ENCODE measurements around the gene VTI1A. TPM values are rescaled to one million over a fixed set of nuclear protein-coding genes. Genes with fewer than 3 reads are reported as not detected.
A peak's percentile ranks its signal among the peaks of the same experiment; 100 is the strongest.

VTI1A gene
- total and polyA plus RNA-seq, 2 of the 13 experiments (the other 11 are each of a cell fraction or from before 2014, with no cell fraction given) = 11.7 to 32.7 TPM

GRCh38 chr10:112564337-112564736 is 117.3 kb downstream of the VTI1A start (continued):
- TF ChIP-seq ZNF557 (CRISPR knock-in tag; IDR thresholded peaks at IDR 0.05) = no peak
- TF ChIP-seq GZF1 (CRISPR knock-in tag; IDR thresholded peaks at IDR 0.05) = no peak
- TF ChIP-seq, protein P1, sequence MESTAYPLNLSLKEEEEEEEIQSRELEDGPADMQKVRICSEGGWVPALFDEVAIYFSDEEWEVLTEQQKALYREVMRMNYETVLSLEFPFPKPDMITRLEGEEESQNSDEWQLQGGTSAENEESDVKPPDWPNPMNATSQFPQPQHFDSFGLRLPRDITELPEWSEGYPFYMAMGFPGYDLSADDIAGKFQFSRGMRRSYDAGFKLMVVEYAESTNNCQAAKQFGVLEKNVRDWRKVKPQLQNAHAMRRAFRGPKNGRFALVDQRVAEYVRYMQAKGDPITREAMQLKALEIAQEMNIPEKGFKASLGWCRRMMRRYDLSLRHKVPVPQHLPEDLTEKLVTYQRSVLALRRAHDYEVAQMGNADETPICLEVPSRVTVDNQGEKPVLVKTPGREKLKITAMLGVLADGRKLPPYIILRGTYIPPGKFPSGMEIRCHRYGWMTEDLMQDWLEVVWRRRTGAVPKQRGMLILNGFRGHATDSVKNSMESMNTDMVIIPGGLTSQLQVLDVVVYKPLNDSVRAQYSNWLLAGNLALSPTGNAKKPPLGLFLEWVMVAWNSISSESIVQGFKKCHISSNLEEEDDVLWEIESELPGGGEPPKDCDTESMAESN (CRISPR knock-in tag; conservative IDR thresholded peaks at IDR 0.05) = no peak
- TF ChIP-seq SMAD3 (CRISPR knock-in tag; IDR thresholded peaks at IDR 0.05) = peak; percentile 17; the same call in 1 of the 2 replicates
- TF ChIP-seq ZNF749 (CRISPR knock-in tag; IDR thresholded peaks at IDR 0.05; ENCODE audit: borderline replicate concordance) = no peak
- no peak for TF ChIP-seq ZNF367 (CRISPR knock-in tag; IDR thresholded peaks at IDR 0.05; ENCODE audit: borderline replicate concordance)
- TF ChIP-seq ZNF263 (CRISPR knock-in tag; IDR thresholded peaks at IDR 0.05) = no peak
- TF ChIP-seq ZNF335 (CRISPR knock-in tag; IDR thresholded peaks at IDR 0.05) = no peak
- no peak for TF ChIP-seq ZNF282 (IDR thresholded peaks at IDR 0.05; ENCODE audit: partially characterized antibody)
- TF ChIP-seq ZNF589 (CRISPR knock-in tag; conservative IDR thresholded peaks at IDR 0.05) = no peak
- no peak for TF ChIP-seq SOX6 (IDR thresholded peaks at IDR 0.05)
- peak; percentile 54; the same call in 1 of the 2 replicates for TF ChIP-seq SOX6 (CRISPR knock-in tag; IDR thresholded peaks at IDR 0.05)
- TF ChIP-seq ZBTB1 (CRISPR knock-in tag; IDR thresholded peaks at IDR 0.05; ENCODE audit: borderline replicate concordance) = no peak
- no peak for TF ChIP-seq NRL (CRISPR knock-in tag; IDR thresholded peaks at IDR 0.05; ENCODE audit: borderline replicate concordance)
- no peak for TF ChIP-seq GABPA (IDR thresholded peaks at IDR 0.05; ENCODE audit: low read depth, low read length)
- no peak for TF ChIP-seq GABPA (CRISPR knock-in tag; IDR thresholded peaks at IDR 0.05; ENCODE audit: low read depth)
- no peak for TF ChIP-seq MED8 (CRISPR knock-in tag; IDR thresholded peaks at IDR 0.05; ENCODE audit: insufficient replicate concordance)
- TF ChIP-seq AHR (CRISPR knock-in tag; IDR thresholded peaks at IDR 0.05) = no peak
- no peak for TF ChIP-seq ZNF318 (CRISPR knock-in tag; IDR thresholded peaks at IDR 0.05)
- TF ChIP-seq NCOR1 (IDR thresholded peaks at IDR 0.05; ENCODE audit: borderline replicate concordance, low read length) = no peak
- no peak for TF ChIP-seq MAX (IDR thresholded peaks at IDR 0.05)
- no peak for TF ChIP-seq ZBTB42 (CRISPR knock-in tag; IDR thresholded peaks at IDR 0.05)
- no peak for TF ChIP-seq ZNF776 (CRISPR knock-in tag; IDR thresholded peaks at IDR 0.05)
- TF ChIP-seq TARDBP (CRISPR knock-in tag; IDR thresholded peaks at IDR 0.05) = no peak

Data from HepG2 (cell line).